ENCODE measurements around the gene PKD2.

DNA sequence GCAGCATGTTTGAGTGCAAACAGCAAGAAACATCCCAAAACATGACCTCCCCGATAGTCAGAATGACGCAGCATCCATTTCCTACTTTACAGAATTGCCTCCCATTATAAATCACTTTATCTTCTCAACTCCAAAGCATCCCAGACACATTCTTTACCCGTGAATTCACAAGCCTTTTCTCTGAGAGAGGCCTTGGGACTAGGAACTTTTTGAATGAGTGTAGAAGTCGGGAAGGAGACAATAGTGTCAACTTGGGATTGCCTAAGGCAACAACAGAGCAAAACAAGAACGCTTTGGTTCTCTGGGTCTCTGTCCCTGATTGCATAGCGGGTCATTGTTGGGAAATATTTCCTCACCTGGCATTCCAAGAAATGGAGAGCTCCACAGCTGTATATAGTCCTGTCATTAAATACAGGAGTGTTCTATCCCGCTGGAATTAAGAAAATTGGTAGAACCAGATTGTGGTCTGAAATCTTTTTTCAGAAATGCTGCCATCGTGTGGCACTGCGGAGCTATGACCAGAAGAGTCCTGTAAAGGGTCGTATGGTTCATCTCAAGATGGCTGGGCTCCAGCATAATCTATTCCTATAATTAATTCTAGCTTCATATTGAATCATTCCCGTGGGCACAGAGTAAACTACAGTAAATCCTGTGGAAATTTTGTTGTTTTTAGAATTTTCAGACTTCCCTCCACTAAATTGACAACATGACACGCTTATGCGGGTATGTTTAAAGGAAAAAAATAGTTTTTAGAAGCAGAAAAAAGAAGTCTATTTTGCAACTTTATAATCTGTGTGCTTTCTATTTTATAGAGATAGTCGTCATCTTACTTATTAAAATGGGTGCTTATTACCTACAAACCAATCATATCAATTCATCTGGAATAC is 33.9 kb upstream of the PKD2 start:
- TF ChIP-seq, protein P1, sequence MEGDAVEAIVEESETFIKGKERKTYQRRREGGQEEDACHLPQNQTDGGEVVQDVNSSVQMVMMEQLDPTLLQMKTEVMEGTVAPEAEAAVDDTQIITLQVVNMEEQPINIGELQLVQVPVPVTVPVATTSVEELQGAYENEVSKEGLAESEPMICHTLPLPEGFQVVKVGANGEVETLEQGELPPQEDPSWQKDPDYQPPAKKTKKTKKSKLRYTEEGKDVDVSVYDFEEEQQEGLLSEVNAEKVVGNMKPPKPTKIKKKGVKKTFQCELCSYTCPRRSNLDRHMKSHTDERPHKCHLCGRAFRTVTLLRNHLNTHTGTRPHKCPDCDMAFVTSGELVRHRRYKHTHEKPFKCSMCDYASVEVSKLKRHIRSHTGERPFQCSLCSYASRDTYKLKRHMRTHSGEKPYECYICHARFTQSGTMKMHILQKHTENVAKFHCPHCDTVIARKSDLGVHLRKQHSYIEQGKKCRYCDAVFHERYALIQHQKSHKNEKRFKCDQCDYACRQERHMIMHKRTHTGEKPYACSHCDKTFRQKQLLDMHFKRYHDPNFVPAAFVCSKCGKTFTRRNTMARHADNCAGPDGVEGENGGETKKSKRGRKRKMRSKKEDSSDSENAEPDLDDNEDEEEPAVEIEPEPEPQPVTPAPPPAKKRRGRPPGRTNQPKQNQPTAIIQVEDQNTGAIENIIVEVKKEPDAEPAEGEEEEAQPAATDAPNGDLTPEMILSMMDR (IDR thresholded peaks at IDR 0.05) = peak; percentile 33 to 76 (median 65)
- TF ChIP-seq POLR2A (IDR thresholded peaks at IDR 0.05) (no peak), POLR2AphosphoS5 (IDR thresholded peaks at IDR 0.05) (no peak)
